H1 (cell line): ENCODE data around the gene SH2D4B. TPM values are rescaled to one million over a fixed set of nuclear protein-coding genes. Genes with fewer than 3 reads are reported as not detected.

Source experiments
- BCL11A ChIP-seq, 2 experiments: IDR thresholded peaks; one replicate each; pipeline ENCODE4 v1.6.1; 2011; ENCODE audit warnings: low read depth in 2 of 2, low read length in 2 of 2, mild to moderate bottlenecking in 2 of 2
- CHD2 ChIP-seq: IDR thresholded peaks from 2 replicates; pipeline ENCODE4 v1.6.1; 2012; ENCODE audit warnings: low read length, improper control_type of control experiment
- E2F6 ChIP-seq: IDR thresholded peaks from 2 replicates; pipeline ENCODE4 v1.6.1; 2012; ENCODE audit warnings: inconsistent platforms
- JUND ChIP-seq: IDR thresholded peaks from 2 replicates; pipeline ENCODE4 v1.6.1; 2011; ENCODE audit warnings: mild to moderate bottlenecking, improper control_type of control experiment, low read length
- RAD21 ChIP-seq, 2 experiments: IDR thresholded peaks in 1 of 2; conservative IDR thresholded peaks in 1 of 2; 2 replicates each; pipeline ENCODE4 v1.6.1; 2011; ENCODE audit warnings: low read depth in 2 of 2, low read length in 2 of 2, improper control_type of control experiment in 1 of 2, inconsistent platforms in 1 of 2, mild to moderate bottlenecking in 1 of 2, moderate library complexity in 1 of 2
- RBBP5 ChIP-seq: IDR thresholded peaks from 2 replicates; pipeline ENCODE4 v1.7.1; 2012; ENCODE audit warnings: low read depth, mild to moderate bottlenecking, inconsistent platforms, low read length, moderate library complexity, borderline replicate concordance
- TBP ChIP-seq: IDR thresholded peaks from 2 replicates; pipeline ENCODE4 v1.6.1; 2011; ENCODE audit warnings: low read depth, low read length, improper control_type of control experiment
- TCF12 ChIP-seq: IDR thresholded peaks from 2 replicates; pipeline ENCODE4 v1.6.1; 2011; ENCODE audit warnings: low read depth, mild to moderate bottlenecking, low read length
- TEAD4 ChIP-seq: IDR thresholded peaks from 2 replicates; pipeline ENCODE4 v1.6.1; 2012; ENCODE audit warnings: low read depth, low read length, inconsistent platforms, mixed read lengths
- polyA plus RNA-seq, 7 experiments: library from polyadenylated mRNA; depleted of rRNA in 3 of 7; stranded (reverse) in 5 of 7; unstranded in 2 of 7; fragments of >200 nt in 5 of 7; fragments of 200-250 nt in 2 of 7; gene quantifications; 1 replicate in 5 of 7; 2 replicates in 1 of 7; 4 replicates in 1 of 7; pipeline versions ENCODE4 v1.2.1 to v1.2.3, GENCODE V29; 2011 to 2013; ENCODE audit warnings: missing spikeins in 2 of 7, mixed read lengths in 2 of 7
- total RNA-seq: library from RNA; stranded (reverse); fragmentation: NEBNext Ultra II Directional; extraction: Animal tissue kit (Norgen Biotek cat#: 25700); gene quantifications from 2 replicates; pipeline ENCODE4 v1.2.1, GENCODE V29; 2021
- TF ChIP-seq, protein P1 (sequence below): fragments of 300-600 bp; sonication (generic); IDR thresholded peaks from 2 replicates; pipeline ENCODE4 v1.7.1; 2012; ENCODE audit warnings: low read length, moderate library complexity, mild to moderate bottlenecking, inconsistent platforms; ENCODE audit not compliant: insufficient replicate concordance
- TF ChIP-seq, protein P2 (sequence below): IDR thresholded peaks from 2 replicates; pipeline ENCODE4 v1.6.1; 2012; ENCODE audit warnings: inconsistent platforms

Gene SH2D4B
- total and polyA plus RNA-seq, 2 of the 8 experiments (the other 6 are each of a cell fraction or from before 2014, with no cell fraction given) = 0.06 to 0.13 TPM

DNA sequence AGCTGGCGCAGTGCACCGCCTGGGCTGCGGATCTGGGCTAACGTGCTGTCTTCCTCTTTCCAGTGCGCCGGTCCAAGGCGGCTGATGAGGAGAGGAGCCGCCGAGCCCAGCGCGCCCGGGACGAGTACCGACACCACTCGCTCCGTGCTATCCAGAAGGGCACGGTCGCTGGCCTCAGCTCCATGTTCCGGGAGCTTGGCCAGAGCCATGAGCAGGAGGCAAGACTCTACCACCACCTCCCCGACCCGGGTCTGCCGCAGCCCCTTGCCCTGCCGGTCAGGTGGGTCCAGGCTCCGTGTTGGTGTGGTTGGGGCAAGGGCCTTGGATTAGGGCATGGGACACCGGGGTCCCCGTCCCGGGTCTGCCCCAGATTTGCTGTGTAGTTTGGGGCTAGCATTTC, 65.8 kb downstream of the SH2D4B start (continued):
- TF ChIP-seq, protein P1, sequence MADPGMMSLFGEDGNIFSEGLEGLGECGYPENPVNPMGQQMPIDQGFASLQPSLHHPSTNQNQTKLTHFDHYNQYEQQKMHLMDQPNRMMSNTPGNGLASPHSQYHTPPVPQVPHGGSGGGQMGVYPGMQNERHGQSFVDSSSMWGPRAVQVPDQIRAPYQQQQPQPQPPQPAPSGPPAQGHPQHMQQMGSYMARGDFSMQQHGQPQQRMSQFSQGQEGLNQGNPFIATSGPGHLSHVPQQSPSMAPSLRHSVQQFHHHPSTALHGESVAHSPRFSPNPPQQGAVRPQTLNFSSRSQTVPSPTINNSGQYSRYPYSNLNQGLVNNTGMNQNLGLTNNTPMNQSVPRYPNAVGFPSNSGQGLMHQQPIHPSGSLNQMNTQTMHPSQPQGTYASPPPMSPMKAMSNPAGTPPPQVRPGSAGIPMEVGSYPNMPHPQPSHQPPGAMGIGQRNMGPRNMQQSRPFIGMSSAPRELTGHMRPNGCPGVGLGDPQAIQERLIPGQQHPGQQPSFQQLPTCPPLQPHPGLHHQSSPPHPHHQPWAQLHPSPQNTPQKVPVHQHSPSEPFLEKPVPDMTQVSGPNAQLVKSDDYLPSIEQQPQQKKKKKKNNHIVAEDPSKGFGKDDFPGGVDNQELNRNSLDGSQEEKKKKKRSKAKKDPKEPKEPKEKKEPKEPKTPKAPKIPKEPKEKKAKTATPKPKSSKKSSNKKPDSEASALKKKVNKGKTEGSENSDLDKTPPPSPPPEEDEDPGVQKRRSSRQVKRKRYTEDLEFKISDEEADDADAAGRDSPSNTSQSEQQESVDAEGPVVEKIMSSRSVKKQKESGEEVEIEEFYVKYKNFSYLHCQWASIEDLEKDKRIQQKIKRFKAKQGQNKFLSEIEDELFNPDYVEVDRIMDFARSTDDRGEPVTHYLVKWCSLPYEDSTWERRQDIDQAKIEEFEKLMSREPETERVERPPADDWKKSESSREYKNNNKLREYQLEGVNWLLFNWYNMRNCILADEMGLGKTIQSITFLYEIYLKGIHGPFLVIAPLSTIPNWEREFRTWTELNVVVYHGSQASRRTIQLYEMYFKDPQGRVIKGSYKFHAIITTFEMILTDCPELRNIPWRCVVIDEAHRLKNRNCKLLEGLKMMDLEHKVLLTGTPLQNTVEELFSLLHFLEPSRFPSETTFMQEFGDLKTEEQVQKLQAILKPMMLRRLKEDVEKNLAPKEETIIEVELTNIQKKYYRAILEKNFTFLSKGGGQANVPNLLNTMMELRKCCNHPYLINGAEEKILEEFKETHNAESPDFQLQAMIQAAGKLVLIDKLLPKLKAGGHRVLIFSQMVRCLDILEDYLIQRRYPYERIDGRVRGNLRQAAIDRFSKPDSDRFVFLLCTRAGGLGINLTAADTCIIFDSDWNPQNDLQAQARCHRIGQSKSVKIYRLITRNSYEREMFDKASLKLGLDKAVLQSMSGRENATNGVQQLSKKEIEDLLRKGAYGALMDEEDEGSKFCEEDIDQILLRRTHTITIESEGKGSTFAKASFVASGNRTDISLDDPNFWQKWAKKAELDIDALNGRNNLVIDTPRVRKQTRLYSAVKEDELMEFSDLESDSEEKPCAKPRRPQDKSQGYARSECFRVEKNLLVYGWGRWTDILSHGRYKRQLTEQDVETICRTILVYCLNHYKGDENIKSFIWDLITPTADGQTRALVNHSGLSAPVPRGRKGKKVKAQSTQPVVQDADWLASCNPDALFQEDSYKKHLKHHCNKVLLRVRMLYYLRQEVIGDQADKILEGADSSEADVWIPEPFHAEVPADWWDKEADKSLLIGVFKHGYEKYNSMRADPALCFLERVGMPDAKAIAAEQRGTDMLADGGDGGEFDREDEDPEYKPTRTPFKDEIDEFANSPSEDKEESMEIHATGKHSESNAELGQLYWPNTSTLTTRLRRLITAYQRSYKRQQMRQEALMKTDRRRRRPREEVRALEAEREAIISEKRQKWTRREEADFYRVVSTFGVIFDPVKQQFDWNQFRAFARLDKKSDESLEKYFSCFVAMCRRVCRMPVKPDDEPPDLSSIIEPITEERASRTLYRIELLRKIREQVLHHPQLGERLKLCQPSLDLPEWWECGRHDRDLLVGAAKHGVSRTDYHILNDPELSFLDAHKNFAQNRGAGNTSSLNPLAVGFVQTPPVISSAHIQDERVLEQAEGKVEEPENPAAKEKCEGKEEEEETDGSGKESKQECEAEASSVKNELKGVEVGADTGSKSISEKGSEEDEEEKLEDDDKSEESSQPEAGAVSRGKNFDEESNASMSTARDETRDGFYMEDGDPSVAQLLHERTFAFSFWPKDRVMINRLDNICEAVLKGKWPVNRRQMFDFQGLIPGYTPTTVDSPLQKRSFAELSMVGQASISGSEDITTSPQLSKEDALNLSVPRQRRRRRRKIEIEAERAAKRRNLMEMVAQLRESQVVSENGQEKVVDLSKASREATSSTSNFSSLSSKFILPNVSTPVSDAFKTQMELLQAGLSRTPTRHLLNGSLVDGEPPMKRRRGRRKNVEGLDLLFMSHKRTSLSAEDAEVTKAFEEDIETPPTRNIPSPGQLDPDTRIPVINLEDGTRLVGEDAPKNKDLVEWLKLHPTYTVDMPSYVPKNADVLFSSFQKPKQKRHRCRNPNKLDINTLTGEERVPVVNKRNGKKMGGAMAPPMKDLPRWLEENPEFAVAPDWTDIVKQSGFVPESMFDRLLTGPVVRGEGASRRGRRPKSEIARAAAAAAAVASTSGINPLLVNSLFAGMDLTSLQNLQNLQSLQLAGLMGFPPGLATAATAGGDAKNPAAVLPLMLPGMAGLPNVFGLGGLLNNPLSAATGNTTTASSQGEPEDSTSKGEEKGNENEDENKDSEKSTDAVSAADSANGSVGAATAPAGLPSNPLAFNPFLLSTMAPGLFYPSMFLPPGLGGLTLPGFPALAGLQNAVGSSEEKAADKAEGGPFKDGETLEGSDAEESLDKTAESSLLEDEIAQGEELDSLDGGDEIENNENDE = no peak
- no peak for TF ChIP-seq CHD2
- TF ChIP-seq RBBP5 = no peak
- TF ChIP-seq TBP = no peak
- no peak for TF ChIP-seq E2F6
- no peak for TF ChIP-seq TEAD4
- no peak for TF ChIP-seq JUND
- no peak for TF ChIP-seq RAD21 (IDR thresholded peaks at IDR 0.05 in 1 of 2, conservative IDR thresholded peaks at IDR 0.05 in 1 of 2; ENCODE audit: low read depth in 2 of 2, low read length in 2 of 2)
- TF ChIP-seq, protein P2, sequence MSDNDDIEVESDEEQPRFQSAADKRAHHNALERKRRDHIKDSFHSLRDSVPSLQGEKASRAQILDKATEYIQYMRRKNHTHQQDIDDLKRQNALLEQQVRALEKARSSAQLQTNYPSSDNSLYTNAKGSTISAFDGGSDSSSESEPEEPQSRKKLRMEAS = no peak
- TF ChIP-seq TCF12 = no peak
- TF ChIP-seq BCL11A (IDR thresholded peaks at IDR 0.05; ENCODE audit: low read depth in 2 of 2, low read length in 2 of 2) = no peak
